GM18517 (cell line): ENCODE results near the gene PAM16.

Source experiments
- ATAC-seq: cut with Tn5 transposase; IDR thresholded peaks from one replicate; pipeline ENCODE4 v1.9.1; 2021; ENCODE audit warnings: mild to moderate bottlenecking, moderate library complexity; ENCODE audit not compliant: unreplicated experiment

PAM16 gene

DNA sequence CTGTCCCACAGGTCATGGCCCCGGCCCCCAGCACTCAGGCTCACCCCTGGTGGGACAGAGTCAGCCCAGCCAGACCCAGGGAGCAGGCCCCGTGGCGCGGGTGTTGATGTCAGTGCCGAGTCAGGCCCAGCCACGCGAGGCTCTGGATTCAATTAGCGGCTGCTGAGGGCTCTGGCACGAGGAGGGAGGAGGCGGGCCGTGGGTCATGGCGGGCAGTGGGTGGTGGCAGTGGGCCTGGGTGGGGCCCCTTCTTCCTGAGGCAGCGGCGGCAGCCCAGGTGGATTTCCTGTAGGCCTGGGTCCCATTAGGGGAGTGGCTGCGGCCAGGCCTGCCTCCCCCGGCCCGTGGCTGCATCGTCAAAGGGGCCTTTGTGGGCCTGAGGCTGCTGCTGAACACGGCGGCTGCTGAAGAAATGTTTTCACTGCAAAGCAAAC is 33.4 kb upstream of the PAM16 start:
- no peak for ATAC-seq

GRCh38 chr16:4383591-4384444 is 32.7 kb upstream of the PAM16 start:
- ATAC-seq = no peak

- no peak for ATAC-seq
Observed at GRCh38 chr16:4382795-4383357, 31.8 kb upstream of the PAM16 start.

DNA sequence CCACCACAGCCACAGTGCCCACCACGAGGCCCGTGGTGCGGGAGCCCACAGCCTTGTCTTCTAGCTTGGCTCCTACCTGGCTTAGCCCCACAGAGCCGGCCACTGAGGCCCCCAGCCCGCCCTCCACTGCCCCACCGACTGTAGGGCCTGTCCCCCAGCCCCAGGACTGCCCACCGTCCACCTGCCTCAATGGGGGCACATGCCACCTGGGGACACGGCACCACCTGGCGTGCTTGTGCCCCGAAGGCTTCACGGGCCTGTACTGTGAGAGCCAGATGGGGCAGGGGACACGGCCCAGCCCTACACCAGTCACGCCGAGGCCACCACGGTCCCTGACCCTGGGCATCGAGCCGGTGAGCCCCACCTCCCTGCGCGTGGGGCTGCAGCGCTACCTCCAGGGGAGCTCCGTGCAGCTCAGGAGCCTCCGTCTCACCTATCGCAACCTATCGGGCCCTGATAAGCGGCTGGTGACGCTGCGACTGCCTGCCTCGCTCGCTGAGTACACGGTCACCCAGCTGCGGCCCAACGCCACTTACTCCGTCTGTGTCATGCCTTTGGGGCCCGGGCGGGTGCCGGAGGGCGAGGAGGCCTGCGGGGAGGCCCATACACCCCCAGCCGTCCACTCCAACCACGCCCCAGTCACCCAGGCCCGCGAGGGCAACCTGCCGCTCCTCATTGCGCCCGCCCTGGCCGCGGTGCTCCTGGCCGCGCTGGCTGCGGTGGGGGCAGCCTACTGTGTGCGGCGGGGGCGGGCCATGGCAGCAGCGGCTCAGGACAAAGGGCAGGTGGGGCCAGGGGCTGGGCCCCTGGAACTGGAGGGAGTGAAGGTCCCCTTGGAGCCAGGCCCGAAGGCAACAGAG is 31.0 kb upstream of the PAM16 start:
- no peak for ATAC-seq

DNA sequence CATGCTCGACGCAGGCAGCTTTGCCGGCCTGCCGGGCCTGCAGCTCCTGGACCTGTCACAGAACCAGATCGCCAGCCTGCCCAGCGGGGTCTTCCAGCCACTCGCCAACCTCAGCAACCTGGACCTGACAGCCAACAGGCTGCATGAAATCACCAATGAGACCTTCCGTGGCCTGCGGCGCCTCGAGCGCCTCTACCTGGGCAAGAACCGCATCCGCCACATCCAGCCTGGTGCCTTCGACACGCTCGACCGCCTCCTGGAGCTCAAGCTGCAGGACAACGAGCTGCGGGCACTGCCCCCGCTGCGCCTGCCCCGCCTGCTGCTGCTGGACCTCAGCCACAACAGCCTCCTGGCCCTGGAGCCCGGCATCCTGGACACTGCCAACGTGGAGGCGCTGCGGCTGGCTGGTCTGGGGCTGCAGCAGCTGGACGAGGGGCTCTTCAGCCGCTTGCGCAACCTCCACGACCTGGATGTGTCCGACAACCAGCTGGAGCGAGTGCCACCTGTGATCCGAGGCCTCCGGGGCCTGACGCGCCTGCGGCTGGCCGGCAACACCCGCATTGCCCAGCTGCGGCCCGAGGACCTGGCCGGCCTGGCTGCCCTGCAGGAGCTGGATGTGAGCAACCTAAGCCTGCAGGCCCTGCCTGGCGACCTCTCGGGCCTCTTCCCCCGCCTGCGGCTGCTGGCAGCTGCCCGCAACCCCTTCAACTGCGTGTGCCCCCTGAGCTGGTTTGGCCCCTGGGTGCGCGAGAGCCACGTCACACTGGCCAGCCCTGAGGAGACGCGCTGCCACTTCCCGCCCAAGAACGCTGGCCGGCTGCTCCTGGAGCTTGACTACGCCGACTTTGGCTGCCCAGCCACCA is 30.2 kb upstream of the PAM16 start:
- ATAC-seq = no peak

- ATAC-seq = no peak
Observed at GRCh38 chr16:4380119-4381063, 29.3 kb upstream of the PAM16 start.

- ATAC-seq = no peak
Observed at GRCh38 chr16:4378999-4379690, 28.0 kb upstream of the PAM16 start.

DNA sequence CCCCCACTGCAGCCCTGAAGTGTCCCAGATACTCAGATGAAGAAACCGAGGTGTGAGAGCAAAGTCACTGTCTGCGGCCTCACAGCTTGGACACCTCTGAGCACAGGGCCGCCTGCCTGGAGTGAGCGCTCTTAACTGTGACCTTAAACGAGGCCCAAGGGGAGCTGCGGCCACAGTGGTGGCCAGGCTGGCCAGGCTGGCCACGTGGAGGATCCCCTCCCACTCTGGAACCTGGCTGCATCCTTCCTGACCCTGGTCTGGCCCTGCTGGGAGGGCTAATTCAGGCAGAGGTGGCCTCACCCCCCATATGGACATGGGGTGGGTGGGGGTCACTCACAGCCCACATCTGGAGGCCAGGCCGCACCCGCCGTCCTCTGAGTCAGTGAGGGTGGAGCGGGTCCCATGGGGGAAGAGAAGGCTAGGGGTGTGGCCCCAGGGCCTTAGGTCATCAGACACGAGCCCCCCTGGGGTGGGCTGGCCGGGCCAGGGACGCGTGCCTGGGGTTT is 27.1 kb upstream of the PAM16 start:
- ATAC-seq = no peak

- no peak for ATAC-seq
Observed at GRCh38 chr16:4377573-4378154, 26.5 kb upstream of the PAM16 start.

GRCh38 chr16:4376893-4377572 is 25.9 kb upstream of the PAM16 start:
- no peak for ATAC-seq

GRCh38 chr16:4376126-4376892 is 25.2 kb upstream of the PAM16 start:
- ATAC-seq = no peak

- ATAC-seq = no peak
Observed at GRCh38 chr16:4375717-4376116, 24.6 kb upstream of the PAM16 start.

DNA sequence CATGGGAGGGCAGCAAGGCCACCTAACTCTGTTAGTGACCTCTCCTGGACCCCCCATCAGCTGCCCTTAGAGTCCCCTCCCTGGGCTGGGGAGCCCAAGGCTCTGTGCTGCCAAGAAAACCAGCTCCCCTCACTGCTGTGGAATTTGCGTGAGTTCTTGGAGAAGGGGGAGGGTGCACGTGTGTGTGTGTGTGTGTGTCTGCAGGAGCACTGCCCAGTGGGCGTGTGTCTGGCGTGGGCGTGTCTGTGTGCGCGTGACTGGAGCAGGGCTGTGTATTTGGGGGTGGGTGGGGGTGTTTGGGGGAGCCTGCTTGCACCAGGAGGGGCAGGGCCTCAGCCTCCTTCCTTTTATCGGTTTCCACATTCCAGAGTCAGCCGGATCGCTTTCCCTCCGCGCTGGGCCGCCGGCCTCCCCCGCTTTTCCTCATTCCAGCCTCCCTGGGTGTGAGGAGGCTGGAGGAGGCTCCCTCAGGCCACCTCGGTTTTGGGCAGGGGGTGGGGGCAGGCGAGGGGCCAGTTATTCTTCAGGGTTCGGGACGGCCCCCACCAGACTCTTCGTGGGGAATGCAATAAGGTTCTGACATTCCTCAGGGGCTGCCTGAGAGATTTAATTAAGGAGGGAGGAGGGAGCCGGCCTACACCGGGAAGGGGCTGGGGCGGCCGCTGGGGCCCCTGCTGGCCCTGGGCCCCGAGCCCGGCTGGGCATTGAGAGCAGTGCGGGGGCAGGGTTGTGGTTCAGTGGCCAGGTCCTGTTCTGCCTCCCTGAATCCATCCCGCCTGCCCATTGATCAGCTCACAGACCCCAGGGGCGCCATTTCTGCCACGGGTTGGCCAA is 23.0 kb upstream of the PAM16 start:
- no peak for ATAC-seq

GRCh38 chr16:4373356-4373908 is 22.3 kb upstream of the PAM16 start:
- ATAC-seq = no peak

GRCh38 chr16:4372578-4373355 is 21.6 kb upstream of the PAM16 start:
- ATAC-seq = no peak
